Liver (tissue), 2 donors: ENCODE results near the gene HK2.

Experiments
- MAX ChIP-seq: IDR thresholded peaks from 2 replicates; pipeline ENCODE4 v1.6.1; 2016; ENCODE audit warnings: antibody characterized with exemption
- RXRA ChIP-seq, 2 donors: IDR thresholded peaks; 2 replicates each; pipeline ENCODE4 v1.6.1; 2017 to 2018; ENCODE audit warnings: antibody characterized with exemption in 2 of 2, mild to moderate bottlenecking in 1 of 2
- TAF1 ChIP-seq: conservative IDR thresholded peaks from 2 replicates; pipeline ENCODE4 v1.6.1; 2016; ENCODE audit warnings: antibody characterized with exemption, mild to moderate bottlenecking
- donor health status: healthy.

GRCh38 chr2:74862020-74862964, 28.4 kb downstream of the HK2 start:
- TF ChIP-seq TAF1, result no peak
- no peak for TF ChIP-seq RXRA (IDR thresholded peaks at IDR 0.05)
- TF ChIP-seq MAX, result no peak
